HEK293T (cell line): ENCODE results near the gene CDK5RAP2.
A peak's percentile ranks its signal among the peaks of the same experiment; 100 is the strongest.

Experiments used
- CTCF ChIA-PET: fragments of 350-600 bp; formaldehyde crosslinking; extraction: SDS; loops from one replicate; lab custom pipeline; 2021; ENCODE audit warnings: antibody characterized with exemption, inconsistent platforms; lab: Yijun Ruan, JAX
- POLR2A ChIA-PET: fragments of 350-600 bp; formaldehyde crosslinking; extraction: SDS; loops from one replicate; lab custom pipeline; 2020; ENCODE audit warnings: antibody characterized with exemption, inconsistent platforms; lab: Yijun Ruan, JAX
- DNase-seq: peaks from one replicate; pipeline ENCODE4 v3.0.0; 2012; ENCODE audit warnings: mixed read lengths; ENCODE audit errors: extremely low spot score
- ARNT ChIP-seq: fragments of 450-650 bp; IDR thresholded peaks from 2 replicates; pipeline ENCODE4 v1.6.1; 2017; ENCODE audit warnings: mild to moderate bottlenecking
- BHLHE40 ChIP-seq: fragments of 450-650 bp; IDR thresholded peaks from 2 replicates; pipeline ENCODE4 v1.6.1; 2016; ENCODE audit warnings: mild to moderate bottlenecking, moderate library complexity, borderline replicate concordance
- CTBP1 ChIP-seq: fragments of 450-650 bp; IDR thresholded peaks from 2 replicates; pipeline ENCODE4 v1.6.1; 2016; ENCODE audit warnings: borderline replicate concordance
- ELF4 ChIP-seq: fragments of 450-650 bp; IDR thresholded peaks from 2 replicates; pipeline ENCODE4 v1.6.1; 2017; ENCODE audit warnings: antibody characterized with exemption
- FOXA1 ChIP-seq: fragments of 450-650 bp; IDR thresholded peaks from 2 replicates; pipeline ENCODE4 v1.6.1; 2016; ENCODE audit warnings: mild to moderate bottlenecking
- FOXK2 ChIP-seq: fragments of 450-650 bp; IDR thresholded peaks from 2 replicates; pipeline ENCODE4 v1.6.1; 2016; ENCODE audit warnings: mild to moderate bottlenecking
- FOXM1 ChIP-seq: fragments of 450-650 bp; IDR thresholded peaks from 2 replicates; pipeline ENCODE4 v1.6.1; 2017; ENCODE audit warnings: mild to moderate bottlenecking, borderline replicate concordance
- HDGF ChIP-seq: fragments of 450-650 bp; IDR thresholded peaks from 2 replicates; pipeline ENCODE4 v1.6.1; 2017; ENCODE audit warnings: antibody characterized with exemption, borderline replicate concordance
- L3MBTL2 ChIP-seq: fragments of 450-650 bp; conservative IDR thresholded peaks from 2 replicates; pipeline ENCODE4 v1.6.1; 2016; ENCODE audit warnings: mild to moderate bottlenecking
- LEF1 ChIP-seq: fragments of 450-650 bp; IDR thresholded peaks from 2 replicates; pipeline ENCODE4 v1.6.1; 2017; ENCODE audit warnings: mild to moderate bottlenecking, borderline replicate concordance
- NFRKB ChIP-seq: fragments of 450-650 bp; IDR thresholded peaks from 2 replicates; pipeline ENCODE4 v1.6.1; 2016; ENCODE audit warnings: mild to moderate bottlenecking, moderate library complexity
- SP1 ChIP-seq: fragments of 450-650 bp; IDR thresholded peaks from 2 replicates; pipeline ENCODE4 v1.6.1; 2017
- SUZ12 ChIP-seq: fragments of 450-650 bp; IDR thresholded peaks from 2 replicates; pipeline ENCODE4 v1.6.1; 2016; ENCODE audit warnings: mild to moderate bottlenecking
- TARDBP ChIP-seq: fragments of 450-650 bp; IDR thresholded peaks from 2 replicates; pipeline ENCODE4 v1.6.1; 2016
- ZNF384 ChIP-seq: fragments of 450-650 bp; IDR thresholded peaks from 2 replicates; pipeline ENCODE4 v1.6.1; 2016
- TF ChIP-seq, protein P1 (sequence below): fragments of 450-650 bp; IDR thresholded peaks from 2 replicates; pipeline ENCODE4 v1.6.1; 2016

Gene CDK5RAP2

DNA sequence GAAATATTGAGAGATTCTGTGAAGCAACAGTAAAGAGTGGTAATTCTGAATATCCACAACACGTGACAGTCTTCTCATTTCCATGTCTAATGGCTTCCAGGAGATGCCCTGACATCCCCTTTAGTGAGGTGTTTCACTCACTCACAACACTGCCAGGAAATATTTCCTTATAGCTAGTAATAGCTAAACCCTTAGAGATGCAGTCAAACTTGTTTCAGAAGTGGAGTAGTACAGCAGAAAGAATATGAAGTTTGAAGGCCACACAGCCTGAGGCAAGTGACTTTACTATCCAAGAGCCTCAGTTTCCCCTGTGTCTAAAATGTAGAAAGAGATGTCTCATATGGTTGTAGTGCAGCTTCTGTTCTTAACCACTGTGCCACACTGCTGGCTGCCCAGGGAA, 139.2 kb downstream of the CDK5RAP2 start:
- ChIA-PET POLR2A (no interaction called here), CTCF (interaction anchor here (1.7 kb wide), 1 partner anchor 37 kb away, joined by 5 read pairs; no protein-coding TSS in a partner anchor)
- TF ChIP-seq SP1 (no peak), ARNT (no peak), BHLHE40 (no peak), FOXM1 (no peak), LEF1 (no peak), FOXA1 (no peak), SUZ12 (no peak), TARDBP (no peak), L3MBTL2 (no peak), ZNF384 (no peak), HDGF (no peak), FOXK2 (no peak), ELF4 (no peak), CTBP1 (no peak), NFRKB (no peak)
- DNase-seq: no peak

DNA sequence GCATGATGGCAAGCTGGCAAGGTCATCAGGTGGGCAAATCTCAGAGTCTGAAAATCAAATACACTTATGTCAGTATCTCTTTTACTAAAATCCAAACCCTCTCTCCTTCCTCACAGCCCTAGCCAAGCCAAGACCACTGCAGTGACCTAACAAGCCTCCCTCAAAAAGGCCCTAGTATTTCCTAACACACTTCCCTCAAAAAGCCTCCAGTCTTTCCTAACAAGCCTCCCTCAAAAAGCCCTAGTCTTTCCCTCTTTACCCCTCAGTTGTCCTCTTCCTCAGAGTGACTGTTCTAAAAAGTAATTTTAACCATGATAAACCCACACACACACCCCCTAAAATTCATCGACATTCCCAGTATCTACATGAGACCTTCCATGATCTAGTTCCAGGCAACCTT, 140.0 kb downstream of the CDK5RAP2 start:
- POLR2A ChIA-PET: no interaction called here
- no peak for DNase-seq
- CTCF ChIA-PET: interaction anchor here (1.7 kb wide), 1 partner anchor 38 kb away, joined by 5 read pairs; no protein-coding TSS in a partner anchor
- TF ChIP-seq HDGF (no peak), FOXM1 (no peak), ARNT (no peak)

DNA sequence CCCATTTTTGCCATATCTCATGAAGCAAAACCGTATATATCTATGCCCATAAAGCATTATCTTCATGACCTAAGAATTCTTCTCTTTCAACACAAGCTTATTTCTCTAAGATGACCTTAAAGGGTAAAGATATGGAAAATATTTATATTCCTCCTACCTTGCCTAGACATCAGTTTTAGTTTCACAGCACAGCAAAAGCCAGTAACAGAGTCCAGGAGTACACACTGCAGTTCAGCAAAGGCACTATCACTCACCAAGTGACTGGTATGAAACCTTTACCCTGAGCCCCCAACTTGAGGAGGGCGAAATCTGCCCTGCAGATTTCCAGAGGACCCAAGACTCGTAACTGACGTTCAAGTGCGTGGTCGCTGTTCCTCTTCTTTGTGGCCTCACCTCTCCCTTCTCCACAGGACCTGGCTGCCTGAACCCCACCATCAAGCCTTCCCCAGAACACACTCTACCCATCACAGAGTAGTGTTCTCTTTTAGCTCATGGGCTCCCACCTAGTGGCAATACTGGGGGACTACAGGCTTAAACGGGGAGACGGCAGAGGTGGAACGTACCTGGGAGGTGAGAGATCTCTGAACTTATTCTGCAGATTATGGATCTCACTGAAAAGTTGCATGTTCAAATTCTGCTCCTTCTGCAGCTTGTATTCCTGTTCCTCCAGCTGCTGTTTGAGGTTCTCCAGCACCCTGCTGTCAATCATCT, 141.0 kb downstream of the CDK5RAP2 start:
- POLR2A ChIA-PET: no interaction called here
- CTCF ChIA-PET: interaction anchor here (1.0 to 1.5 kb wide), 3 partner anchors 15 to 38 kb away, joined by 3 to 5 read pairs (median 3); no protein-coding TSS in a partner anchor
- TF ChIP-seq, protein P1, sequence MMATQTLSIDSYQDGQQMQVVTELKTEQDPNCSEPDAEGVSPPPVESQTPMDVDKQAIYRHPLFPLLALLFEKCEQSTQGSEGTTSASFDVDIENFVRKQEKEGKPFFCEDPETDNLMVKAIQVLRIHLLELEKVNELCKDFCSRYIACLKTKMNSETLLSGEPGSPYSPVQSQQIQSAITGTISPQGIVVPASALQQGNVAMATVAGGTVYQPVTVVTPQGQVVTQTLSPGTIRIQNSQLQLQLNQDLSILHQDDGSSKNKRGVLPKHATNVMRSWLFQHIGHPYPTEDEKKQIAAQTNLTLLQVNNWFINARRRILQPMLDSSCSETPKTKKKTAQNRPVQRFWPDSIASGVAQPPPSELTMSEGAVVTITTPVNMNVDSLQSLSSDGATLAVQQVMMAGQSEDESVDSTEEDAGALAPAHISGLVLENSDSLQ: 0 out of 2 replicates have a peak, but pooled peaks have one; percentile 27
- TF ChIP-seq L3MBTL2: no peak
- DNase-seq: peak; percentile 25

DNA sequence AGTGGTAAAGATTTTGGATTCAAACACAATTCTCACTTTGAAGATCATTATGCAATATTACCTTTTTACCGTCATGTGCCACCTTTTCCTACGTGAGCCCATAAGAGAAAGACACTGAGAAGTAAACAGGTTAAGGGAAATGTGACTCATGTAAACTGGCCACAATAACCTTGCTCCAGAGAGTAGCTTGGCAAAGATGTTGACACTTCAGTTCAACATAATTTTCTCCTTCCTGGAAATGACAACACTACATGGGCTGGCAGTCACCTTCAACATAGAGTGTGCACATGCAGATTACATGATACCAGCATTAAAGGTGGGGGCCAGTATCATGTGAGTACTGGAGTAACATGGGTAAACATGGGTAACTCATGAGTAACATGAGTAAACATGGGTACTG, 141.9 kb downstream of the CDK5RAP2 start:
- ChIA-PET CTCF (interaction anchor here (0.5 to 1.5 kb wide), 5 partner anchors 14 to 839 kb away, joined by 3 read pairs; no protein-coding TSS in a partner anchor), POLR2A (no interaction called here)
- no peak for TF ChIP-seq TARDBP
- no peak for TF ChIP-seq FOXK2
- TF ChIP-seq ELF4: no peak
- no peak for TF ChIP-seq CTBP1
- TF ChIP-seq LEF1: no peak
- no peak for TF ChIP-seq FOXM1
- no peak for TF ChIP-seq SUZ12
- TF ChIP-seq BHLHE40: no peak
- TF ChIP-seq, protein P1: no peak
- no peak for TF ChIP-seq ARNT
- TF ChIP-seq ZNF384: no peak
- no peak for TF ChIP-seq HDGF
- no peak for TF ChIP-seq NFRKB
- no peak for TF ChIP-seq FOXA1
- no peak for TF ChIP-seq L3MBTL2
- DNase-seq: no peak

DNA sequence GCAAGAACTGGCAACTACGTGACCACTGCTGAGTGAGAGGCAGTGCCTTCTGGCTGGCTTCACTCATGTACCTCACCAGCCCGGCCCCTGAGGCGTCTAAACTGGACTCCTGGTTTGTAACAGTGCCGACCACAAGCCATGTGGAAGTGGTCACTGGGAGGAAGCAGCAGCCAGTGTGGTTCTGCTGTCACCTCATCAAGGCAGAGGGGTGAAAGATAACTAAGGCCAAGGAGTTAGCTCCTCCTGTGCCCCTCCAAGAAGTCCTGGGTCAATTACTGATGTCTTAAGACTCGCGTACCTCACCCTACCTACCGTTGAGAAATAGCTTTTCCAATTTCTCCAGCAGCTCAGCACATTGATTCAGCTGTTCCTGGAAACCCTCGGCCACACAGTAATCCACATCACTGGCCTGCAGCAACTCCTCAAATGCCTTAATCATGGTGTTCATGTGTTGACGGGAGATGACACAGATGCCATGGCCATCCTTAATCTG, 142.9 kb downstream of the CDK5RAP2 start:
- POLR2A ChIA-PET: no interaction called here
- DNase-seq: no peak
- CTCF ChIA-PET: interaction anchor here (1.1 kb wide), 1 partner anchor 16 kb away, joined by 3 read pairs; no protein-coding TSS in a partner anchor
- TF ChIP-seq TARDBP (no peak), SUZ12 (no peak), SP1 (no peak), FOXA1 (no peak), CTBP1 (no peak)

DNA sequence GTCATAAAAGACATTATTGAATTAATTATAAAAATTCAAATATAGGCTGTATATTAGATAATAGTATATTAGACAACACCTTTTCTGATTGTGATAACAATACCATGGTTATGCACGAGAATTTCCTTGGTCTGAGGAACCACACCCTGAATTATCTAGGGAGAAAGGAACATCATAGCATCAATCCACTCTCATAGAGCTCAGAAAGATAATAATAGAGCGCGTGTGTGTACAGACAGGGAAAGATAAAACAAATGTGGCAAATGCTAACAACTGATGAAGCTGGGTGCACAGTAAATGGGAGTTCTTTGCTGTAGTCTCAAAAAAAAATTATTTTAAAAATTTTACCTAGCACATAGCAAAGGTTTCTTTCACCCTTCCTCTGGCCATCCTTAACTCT, 143.5 kb downstream of the CDK5RAP2 start:
- POLR2A ChIA-PET: no interaction called here
- no peak for DNase-seq
- CTCF ChIA-PET: no interaction called here
- TF ChIP-seq ZNF384: no peak
- no peak for TF ChIP-seq LEF1
- no peak for TF ChIP-seq ARNT
- no peak for TF ChIP-seq CTBP1

DNA sequence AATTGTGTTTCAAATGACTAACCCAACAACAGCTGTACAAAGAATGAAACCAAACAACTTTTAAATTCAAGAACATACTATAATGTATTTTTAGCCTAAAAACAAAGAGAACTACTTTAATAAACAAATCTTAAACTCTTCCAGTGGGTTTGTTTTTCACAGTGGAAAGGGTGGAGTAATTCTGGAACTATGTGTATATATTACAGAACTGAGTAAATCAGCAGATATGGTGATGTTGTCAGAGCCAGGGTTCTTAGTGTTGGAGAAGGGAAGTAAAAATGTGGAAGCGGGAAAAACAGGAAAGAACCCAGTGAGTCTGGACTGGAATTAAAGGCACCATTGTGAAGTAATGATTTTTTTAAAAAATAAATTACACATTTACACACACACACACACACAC, 144.9 kb downstream of the CDK5RAP2 start:
- TF ChIP-seq SP1 (no peak), CTBP1 (no peak), L3MBTL2 (no peak), NFRKB (no peak), ELF4 (no peak), SUZ12 (no peak), FOXK2 (no peak), TARDBP (no peak), ZNF384 (no peak), BHLHE40 (no peak), FOXA1 (no peak), FOXM1 (no peak), HDGF (no peak), ARNT (no peak), LEF1 (no peak)
- TF ChIP-seq, protein P1: no peak
- CTCF ChIA-PET: no interaction called here
- POLR2A ChIA-PET: no interaction called here
- no peak for DNase-seq
